ENCODE results near the gene LAMA2.

Gene LAMA2

GRCh38 chr6:129257196-129257595 is 374.3 kb downstream of the LAMA2 start:
- no peak for TF ChIP-seq MAX (IDR thresholded peaks at IDR 0.05; ENCODE audit: low read depth, low read length)
- no peak for TF ChIP-seq POLR2A (IDR thresholded peaks at IDR 0.05; ENCODE audit: extremely low read depth, insufficient read length)
- no peak for TF ChIP-seq MYC (IDR thresholded peaks at IDR 0.05; ENCODE audit: low read depth, low read length)
- no peak for TF ChIP-seq CTCF (IDR thresholded peaks at IDR 0.05; ENCODE audit: low read depth, low read length)
- no peak for DNase-seq (ENCODE audit: low read depth)
- no peak overlapping the region for H3K4me3 ChIP-seq (ENCODE audit: low read depth, low read length)

- no peak overlapping the region for H3K4me3 ChIP-seq (ENCODE audit: low read depth, low read length)
- TF ChIP-seq CTCF (IDR thresholded peaks at IDR 0.05; ENCODE audit: low read depth, low read length) (no peak), POLR2A (IDR thresholded peaks at IDR 0.05; ENCODE audit: extremely low read depth, insufficient read length) (no peak), MAX (IDR thresholded peaks at IDR 0.05; ENCODE audit: low read depth, low read length) (no peak), MYC (IDR thresholded peaks at IDR 0.05; ENCODE audit: low read depth, low read length) (no peak)
- no peak for DNase-seq (ENCODE audit: low read depth)
Measured at GRCh38 chr6:129262661-129263060, 379.7 kb downstream of the LAMA2 start.

- DNase-seq (ENCODE audit: low read depth) = no peak
- H3K4me3 ChIP-seq (ENCODE audit: low read depth, low read length) = no peak overlapping the region
- TF ChIP-seq MYC (IDR thresholded peaks at IDR 0.05; ENCODE audit: low read depth, low read length) (no peak), CTCF (IDR thresholded peaks at IDR 0.05; ENCODE audit: low read depth, low read length) (no peak), POLR2A (IDR thresholded peaks at IDR 0.05; ENCODE audit: extremely low read depth, insufficient read length) (no peak), MAX (IDR thresholded peaks at IDR 0.05; ENCODE audit: low read depth, low read length) (no peak)
Measured at GRCh38 chr6:129263176-129263575, 380.2 kb downstream of the LAMA2 start.

- TF ChIP-seq POLR2A (IDR thresholded peaks at IDR 0.05; ENCODE audit: extremely low read depth, insufficient read length) = no peak
- no peak for DNase-seq (ENCODE audit: low read depth)
- no peak overlapping the region for H3K4me3 ChIP-seq (ENCODE audit: low read depth, low read length)
Measured at GRCh38 chr6:129264480-129265045, 381.6 kb downstream of the LAMA2 start.

- H3K4me3 ChIP-seq (ENCODE audit: low read depth, low read length) = no peak overlapping the region
- no peak for DNase-seq (ENCODE audit: low read depth)
- no peak for TF ChIP-seq MYC (IDR thresholded peaks at IDR 0.05; ENCODE audit: low read depth, low read length)
- no peak for TF ChIP-seq CTCF (IDR thresholded peaks at IDR 0.05; ENCODE audit: low read depth, low read length)
- no peak for TF ChIP-seq POLR2A (IDR thresholded peaks at IDR 0.05; ENCODE audit: extremely low read depth, insufficient read length)
- TF ChIP-seq MAX (IDR thresholded peaks at IDR 0.05; ENCODE audit: low read depth, low read length) = no peak
Measured at GRCh38 chr6:129267028-129267427, 384.1 kb downstream of the LAMA2 start.

- no peak overlapping the region for H3K4me3 ChIP-seq (ENCODE audit: low read depth, low read length)
- no peak for DNase-seq (ENCODE audit: low read depth)
- TF ChIP-seq CTCF (IDR thresholded peaks at IDR 0.05; ENCODE audit: low read depth, low read length) (no peak), POLR2A (IDR thresholded peaks at IDR 0.05; ENCODE audit: extremely low read depth, insufficient read length) (no peak), MYC (IDR thresholded peaks at IDR 0.05; ENCODE audit: low read depth, low read length) (no peak), MAX (IDR thresholded peaks at IDR 0.05; ENCODE audit: low read depth, low read length) (no peak)
Measured at GRCh38 chr6:129269076-129269475, 386.1 kb downstream of the LAMA2 start.

Data from NB4 (cell line).